Common myeloid progenitor, CD34-positive (primary cell): ENCODE data around the gene GTF2E1.

Experiments used
- CTCF ChIA-PET: fragments of 350-600 bp; sonication (Branson Sonifier 250); formaldehyde crosslinking; loops from one replicate; lab custom pipeline; 2021; ENCODE audit warnings: antibody characterized with exemption; lab: Charles Lee
- POLR2A ChIA-PET: fragments of 350-600 bp; sonication (Branson Sonifier 250); formaldehyde crosslinking; loops from one replicate; lab custom pipeline; 2021; ENCODE audit warnings: antibody characterized with exemption; lab: Charles Lee
- DNase-seq, 3 donors: peaks; one replicate each; pipeline versions ENCODE4 v3.0.0 to v3.0.0-alpha.2; 2013
- H3K27ac ChIP-seq, 2 experiments: 1 replicate in 1 of 2; 2 replicates in 1 of 2; pipeline ENCODE4 v1.7.0; 2013; ENCODE audit warnings: inconsistent platforms in 2 of 2, low read length in 2 of 2, mild to moderate bottlenecking in 2 of 2, low read depth in 1 of 2, moderate library complexity in 1 of 2; ENCODE audit not compliant: severe bottlenecking in 2 of 2, insufficient read depth in 1 of 2, poor library complexity in 1 of 2
- H3K27me3 ChIP-seq, 5 experiments: replicated peaks in 2 of 5; 1 replicate in 3 of 5; 2 replicates in 2 of 5; pipeline versions ENCODE4 v1.6.1 to v1.7.0; 2013; ENCODE audit warnings: low read length in 4 of 5, mild to moderate bottlenecking in 2 of 5, moderate library complexity in 2 of 5, inconsistent platforms in 1 of 5; ENCODE audit not compliant: insufficient read depth in 5 of 5, control insufficient read depth in 4 of 5
- H3K36me3 ChIP-seq, 4 experiments: 1 replicate in 2 of 4; 2 replicates in 2 of 4; pipeline versions ENCODE4 v1.6.1 to v1.7.0; 2013; ENCODE audit warnings: low read length in 3 of 4, control low read depth in 1 of 4, mild to moderate bottlenecking in 1 of 4; ENCODE audit not compliant: control insufficient read depth in 4 of 4, insufficient read depth in 4 of 4
- H3K4me1 ChIP-seq, 4 experiments: 1 replicate in 3 of 4; 2 replicates in 1 of 4; pipeline versions ENCODE4 v1.6.1 to v1.7.1; 2013; ENCODE audit warnings: low read length in 3 of 4, mild to moderate bottlenecking in 3 of 4, control low read depth in 1 of 4, inconsistent platforms in 1 of 4, moderate library complexity in 1 of 4; ENCODE audit not compliant: control insufficient read depth in 4 of 4, insufficient read depth in 4 of 4; ENCODE audit errors: control extremely low read depth in 1 of 4
- H3K4me3 ChIP-seq, 7 experiments: 1 replicate in 4 of 7; 2 replicates in 3 of 7; pipeline versions ENCODE4 v1.5.1 to v1.7.0; 2013; ENCODE audit warnings: mild to moderate bottlenecking in 7 of 7, low read length in 6 of 7, moderate library complexity in 6 of 7, inconsistent platforms in 2 of 7, low read depth in 2 of 7, control low read depth in 1 of 7; ENCODE audit not compliant: insufficient read depth in 4 of 7, control insufficient read depth in 1 of 7; ENCODE audit errors: extremely low read depth in 1 of 7
- H3K9me3 ChIP-seq, 5 experiments: 1 replicate in 4 of 5; 2 replicates in 1 of 5; pipeline versions ENCODE4 v1.6.1 to v1.7.1; 2013; ENCODE audit warnings: low read length in 4 of 5, mild to moderate bottlenecking in 2 of 5, inconsistent platforms in 1 of 5, low read depth in 1 of 5, moderate library complexity in 1 of 5; ENCODE audit not compliant: control insufficient read depth in 4 of 5, insufficient read depth in 2 of 5; ENCODE audit errors: control extremely low read depth in 1 of 5
- WGBS: methylation state at CpG from one replicate; pipeline ENCODE4 v1.1.5; 2013; ENCODE audit not compliant: insufficient coverage; 5-methylcytosine and 5-hydroxymethylcytosine counted together

GTF2E1 gene

GRCh38 chr3:120741320-120741719 is 1.2 kb upstream of the GTF2E1 start:
- peak overlapping the region in 1 of 2 experiments; percentile 99 for H3K27ac ChIP-seq

GRCh38 chr3:120741837-120742197 is 727 bp upstream of the GTF2E1 start:
- 10% methylated on average over 9 of the region's 10 CpGs for WGBS
- Histone ChIP-seq H3K4me3 (peak overlapping the region; percentile 77 to 100 (median 95)), H3K9me3 (peaks cover 0 to 9% (median 5%) of the 10 kb centered on the region in 5 experiments), H3K4me1 (peaks cover 11 to 20% (median 17%) of the 10 kb centered on the region in 4 experiments), H3K27ac (peak overlapping the region; percentile 99), H3K36me3 (peaks cover 0 to 14% (median 2%) of the 10 kb centered on the region in 4 experiments), H3K27me3 (no peaks in the 10 kb centered on the region)
- ChIA-PET POLR2A (no interaction called here), CTCF (interaction anchor here (0.7 to 1.5 kb wide), 4 partner anchors 12 to 174 kb away, joined by 3 to 6 read pairs (median 4); no protein-coding TSS in a partner anchor)
- no peak for DNase-seq

More at GRCh38 chr3:120741320-120741719, 1.2 kb upstream of the GTF2E1 start:
- H3K9me3 ChIP-seq, result peaks cover 0 to 9% (median 5%) of the 10 kb centered on the region in 5 experiments
- CTCF ChIA-PET, result interaction anchor here (1.4 to 1.5 kb wide), 2 partner anchors 99 to 173 kb away, joined by 4 to 6 read pairs; no protein-coding TSS in a partner anchor
- H3K36me3 ChIP-seq, result peaks cover 0 to 14% (median 2%) of the 10 kb centered on the region in 4 experiments
- peaks cover 11 to 20% (median 17%) of the 10 kb centered on the region in 4 experiments for H3K4me1 ChIP-seq
- H3K27me3 ChIP-seq, result no peaks in the 10 kb centered on the region
- POLR2A ChIA-PET, result no interaction called here
- no peak for DNase-seq
- WGBS, result no CpG with 5 or more reads among the region's 3 CpGs
- peak overlapping the region in 5 of 7 experiments; percentile 77 to 100 (median 98) for H3K4me3 ChIP-seq

- peak; percentile 1 to 62 (median 56) for DNase-seq
- 1% methylated on average over 22 of the region's 26 CpGs for WGBS
- Histone ChIP-seq H3K9me3 (peaks cover 0 to 5% (median under 1%) of the 10 kb centered on the region in 5 experiments), H3K4me3 (peak overlapping the region; percentile 77 to 100 (median 95)), H3K27ac (peak overlapping the region; percentile 99), H3K36me3 (peaks cover 0 to 7% (median 2%) of the 10 kb centered on the region in 4 experiments), H3K27me3 (no peaks in the 10 kb centered on the region), H3K4me1 (peaks cover 11 to 20% (median 17%) of the 10 kb centered on the region in 4 experiments)
- ChIA-PET POLR2A (no interaction called here), CTCF (interaction anchor here (0.7 to 1.6 kb wide), 5 partner anchors 13 to 184 kb away, joined by 3 to 5 read pairs (median 3); no protein-coding TSS in a partner anchor)
These were observed 363 bp downstream of the GTF2E1 start for GRCh38 chr3:120742849-120743365.

- POLR2A ChIA-PET, result no interaction called here
- no peak for DNase-seq
- H3K9me3 ChIP-seq, result no peaks in the 10 kb centered on the region
- H3K4me1 ChIP-seq, result peaks cover 11 to 20% (median 17%) of the 10 kb centered on the region in 4 experiments
- H3K4me3 ChIP-seq, result peak overlapping the region in 6 of 7 experiments; percentile 77 to 100 (median 96)
- CTCF ChIA-PET, result interaction anchor here (1.1 to 1.6 kb wide), 3 partner anchors 25 to 185 kb away, joined by 3 to 5 read pairs (median 3); no protein-coding TSS in a partner anchor
- H3K27me3 ChIP-seq, result no peaks in the 10 kb centered on the region
- 63% methylated on average over 3 of the region's 6 CpGs for WGBS
- peak overlapping the region in 1 of 2 experiments; percentile 99 for H3K27ac ChIP-seq
- H3K36me3 ChIP-seq, result no peaks in the 10 kb centered on the region
These were observed 1.1 kb downstream of the GTF2E1 start for GRCh38 chr3:120743556-120744195.

GRCh38 chr3:120745466-120745865 is 2.9 kb downstream of the GTF2E1 start:
- Histone ChIP-seq H3K4me3 (no peak overlapping the region), H3K27me3 (no peaks in the 10 kb centered on the region), H3K36me3 (peaks cover 0 to 3% (median under 1%) of the 10 kb centered on the region in 4 experiments), H3K27ac (no peak overlapping the region), H3K4me1 (peaks cover 11 to 20% (median 17%) of the 10 kb centered on the region in 4 experiments), H3K9me3 (no peaks in the 10 kb centered on the region)
- ChIA-PET POLR2A (no interaction called here), CTCF (no interaction called here)
- WGBS, result 83% methylated on average over 3 of the region's 3 CpGs
- DNase-seq, result no peak

GRCh38 chr3:120749843-120750242 is 7.3 kb downstream of the GTF2E1 start:
- peaks cover 3 to 30% (median 13%) of the 10 kb centered on the region in 4 experiments for H3K36me3 ChIP-seq
- no peaks in the 10 kb centered on the region for H3K4me1 ChIP-seq
- ChIA-PET CTCF (no interaction called here), POLR2A (no interaction called here)
- no CpG with 5 or more reads among the region's 1 CpG for WGBS
- no peaks in the 10 kb centered on the region for H3K9me3 ChIP-seq
- no peak for DNase-seq
- H3K27me3 ChIP-seq, result no peaks in the 10 kb centered on the region
- no peak overlapping the region for H3K4me3 ChIP-seq
- no peak overlapping the region for H3K27ac ChIP-seq

GRCh38 chr3:120752230-120752629 is 9.7 kb downstream of the GTF2E1 start:
- no peaks in the 10 kb centered on the region for H3K27me3 ChIP-seq
- ChIA-PET POLR2A (interaction anchor here (0.6 kb wide), 1 partner anchor 20 kb away, joined by 3 read pairs; no protein-coding TSS in a partner anchor), CTCF (no interaction called here)
- no CpG with 5 or more reads among the region's 1 CpG for WGBS
- H3K27ac ChIP-seq, result no peak overlapping the region
- H3K4me1 ChIP-seq, result no peaks in the 10 kb centered on the region
- H3K9me3 ChIP-seq, result no peaks in the 10 kb centered on the region
- peaks cover 9 to 38% (median 16%) of the 10 kb centered on the region in 4 experiments for H3K36me3 ChIP-seq
- H3K4me3 ChIP-seq, result no peak overlapping the region
- no peak for DNase-seq
